ENCODE measurements around the gene DDX10. TPM values are rescaled to one million over a fixed set of nuclear protein-coding genes. Genes with fewer than 3 reads are reported as not detected.
A peak's percentile ranks its signal among the peaks of the same experiment; 100 is the strongest.

Gene DDX10
- polyA plus RNA-seq, 1 donor (not counting 4 experiments of a cell fraction or from before 2014, with no cell fraction given) = 32.3 TPM

GRCh38 chr11:108666373-108666772 lies 1.5 kb downstream of the DDX10 start:
- Histone ChIP-seq H3K27me3 (ENCODE audit: control insufficient read depth, extremely low read depth, insufficient read depth, low read length) (no peaks in the 10 kb centered on the region), H3K36me3 (ENCODE audit: control insufficient read depth in 2 of 2, extremely low read depth in 1 of 2, insufficient read depth in 2 of 2, low read length in 2 of 2) (peaks cover 2 to 4% of the 10 kb centered on the region in 2 experiments), H4K20me1 (ENCODE audit: control insufficient read depth, extremely low read depth, insufficient read depth, low read length) (no peaks in the 10 kb centered on the region), H3K9me3 (ENCODE audit: control insufficient read depth, low read depth, low read length) (no peaks in the 10 kb centered on the region), H3K79me2 (ENCODE audit: control insufficient read depth, insufficient read depth, low read length) (peaks cover 60% of the 10 kb centered on the region), H3K4me3 (ENCODE audit: control insufficient read depth in 2 of 3, extremely low read depth in 1 of 3, insufficient read depth in 2 of 3, low read depth in 1 of 3, low read length in 3 of 3) (no peak overlapping the region), H3K4me1 (ENCODE audit: control insufficient read depth, extremely low read depth, insufficient read depth, low read length) (peaks cover 16% of the 10 kb centered on the region), H3K4me2 (ENCODE audit: control insufficient read depth, extremely low read depth, insufficient read depth, low read depth, low read length) (peak overlapping the region; percentile 86), H3K27ac (ENCODE audit: control insufficient read depth, insufficient read depth, low read length) (no peak overlapping the region), H3K9ac (ENCODE audit: control insufficient read depth, extremely low read depth, insufficient read depth, low read length) (no peak overlapping the region), H3K9me1 (ENCODE audit: control insufficient read depth, extremely low read depth, insufficient read depth, low read length) (no peaks in the 10 kb centered on the region), H2AFZ (ENCODE audit: control insufficient read depth, low read length) (no peak overlapping the region)
- dilution Hi-C loops (cut with MboI; ENCODE audit: extremely low pct_ligation_motif_present, low sequenced_read_pairs) = no loop called here
- DNase-seq (ENCODE audit: low read depth, low spot score) (no peak), FAIRE-seq (no peak)
- no peak for TF ChIP-seq EZH2 (IDR thresholded peaks at IDR 0.05; ENCODE audit: low read length)
- peak in 1 of 3 experiments; percentile 19 for TF ChIP-seq CTCF (optimal IDR thresholded peaks at IDR 0.05 in 1 of 3, IDR thresholded peaks at IDR 0.05 in 1 of 3, conservative IDR thresholded peaks at IDR 0.05 in 1 of 3; ENCODE audit: extremely low read depth in 1 of 3, insufficient read depth in 2 of 3, low read length in 3 of 3)

- H3K4me1 ChIP-seq (ENCODE audit: control insufficient read depth, extremely low read depth, insufficient read depth, low read length) = peaks cover 23% of the 10 kb centered on the region
- dilution Hi-C loops (cut with MboI; ENCODE audit: extremely low pct_ligation_motif_present, low sequenced_read_pairs) = no loop called here
Measured at GRCh38 chr11:108669286-108669685, 4.4 kb downstream of the DDX10 start.

More at GRCh38 chr11:108669286-108669685, 4.4 kb downstream of the DDX10 start:
- Histone ChIP-seq H3K27me3 (ENCODE audit: control insufficient read depth, extremely low read depth, insufficient read depth, low read length) (no peaks in the 10 kb centered on the region), H3K4me3 (ENCODE audit: control insufficient read depth in 2 of 3, extremely low read depth in 1 of 3, insufficient read depth in 2 of 3, low read depth in 1 of 3, low read length in 3 of 3) (no peak overlapping the region), H3K27ac (ENCODE audit: control insufficient read depth, insufficient read depth, low read length) (no peak overlapping the region), H3K79me2 (ENCODE audit: control insufficient read depth, insufficient read depth, low read length) (peaks cover 74% of the 10 kb centered on the region), H3K36me3 (ENCODE audit: control insufficient read depth in 2 of 2, extremely low read depth in 1 of 2, insufficient read depth in 2 of 2, low read length in 2 of 2) (peaks cover 4 to 8% of the 10 kb centered on the region in 2 experiments), H2AFZ (ENCODE audit: control insufficient read depth, low read length) (no peak overlapping the region), H3K9me1 (ENCODE audit: control insufficient read depth, extremely low read depth, insufficient read depth, low read length) (peaks cover 2% of the 10 kb centered on the region), H4K20me1 (ENCODE audit: control insufficient read depth, extremely low read depth, insufficient read depth, low read length) (no peaks in the 10 kb centered on the region), H3K4me2 (ENCODE audit: control insufficient read depth, extremely low read depth, insufficient read depth, low read depth, low read length) (no peak overlapping the region), H3K9me3 (ENCODE audit: control insufficient read depth, low read depth, low read length) (no peaks in the 10 kb centered on the region), H3K9ac (ENCODE audit: control insufficient read depth, extremely low read depth, insufficient read depth, low read length) (no peak overlapping the region)
- TF ChIP-seq EZH2 (IDR thresholded peaks at IDR 0.05; ENCODE audit: low read length) (no peak), CTCF (optimal IDR thresholded peaks at IDR 0.05 in 1 of 3, IDR thresholded peaks at IDR 0.05 in 1 of 3, conservative IDR thresholded peaks at IDR 0.05 in 1 of 3; ENCODE audit: extremely low read depth in 1 of 3, insufficient read depth in 2 of 3, low read length in 3 of 3) (no peak)
- DNase-seq (ENCODE audit: low read depth, low spot score) (no peak), FAIRE-seq (no peak)
